ENCODE data around the gene MED23. TPM values are rescaled to one million over a fixed set of nuclear protein-coding genes. Genes with fewer than 3 reads are reported as not detected.
A peak's percentile ranks its signal among the peaks of the same experiment; 100 is the strongest.

Gene MED23
- total and polyA plus RNA-seq, 9 of the 15 experiments (the other 6 are each of a cell fraction or from before 2014, with no cell fraction given) = 13.7 to 61.2 (median 27.2) TPM

DNA sequence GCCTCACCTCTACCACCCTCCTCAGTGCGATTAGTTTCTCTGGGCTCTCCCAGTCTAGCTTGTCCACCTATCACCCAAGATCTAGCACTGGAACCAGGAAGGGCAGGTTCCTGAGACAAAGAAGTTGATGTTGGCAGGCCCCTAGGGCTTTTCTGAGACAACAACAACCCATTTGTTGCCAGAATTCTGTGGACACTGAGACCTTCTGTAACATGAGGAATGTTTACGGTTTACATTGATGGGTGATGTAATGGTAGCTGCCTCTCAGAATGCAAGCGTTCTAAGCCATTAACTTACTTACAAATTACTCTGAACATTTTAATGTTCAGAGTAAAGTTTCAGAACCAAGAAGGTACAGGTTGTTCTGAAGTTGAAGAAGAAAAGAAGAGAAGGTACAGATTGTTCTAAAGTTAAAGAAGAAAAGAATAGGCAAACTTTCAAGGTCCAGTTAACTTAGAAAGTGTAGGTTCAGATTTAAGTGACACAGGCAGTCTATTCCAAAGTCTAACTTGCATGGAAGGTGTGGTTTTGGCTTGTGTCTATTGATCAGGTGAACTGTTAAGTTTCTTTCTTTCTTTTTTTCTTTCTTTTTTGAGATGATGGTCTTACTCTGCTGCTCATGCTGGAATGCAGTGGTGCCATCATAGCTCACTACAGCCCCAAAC, 3.7 kb upstream of the MED23 start:
- no peak overlapping the region for H3K27ac ChIP-seq (ENCODE audit: extremely low read depth, low read depth, low read length)
- no peaks in the 10 kb centered on the region for H3K9me1 ChIP-seq (ENCODE audit: control insufficient read depth, insufficient read depth, low read length)
- 71% methylated on average over 3 of the region's 3 CpGs for WGBS (ENCODE audit: insufficient coverage, low coverage, missing lambda C conversion rate)
- H3K79me2 ChIP-seq (ENCODE audit: control insufficient read depth, insufficient read depth, low read length) = peaks cover 12% of the 10 kb centered on the region
- CTCF ChIA-PET (ENCODE audit: low intra/inter-chr PET ratio) = no interaction called here
- no peaks in the 10 kb centered on the region for H3K9me3 ChIP-seq (replicated peaks; ENCODE audit: control insufficient read depth, insufficient read depth, low read depth, low read length)
- H3K9ac ChIP-seq (ENCODE audit: insufficient read depth in 1 of 2, low read depth in 2 of 2, low read length in 2 of 2) = no peak overlapping the region
- ATAC-seq (no peak), DNase-seq (ENCODE audit: extremely low read depth in 1 of 4, low spot score in 3 of 4) (no peak), FAIRE-seq (no peak)
- H3K4me3 ChIP-seq = no peak overlapping the region
- peaks cover under 1% of the 10 kb centered on the region; the same call in 1 of the 3 replicates for H3K36me3 ChIP-seq (ENCODE audit: control insufficient read depth, insufficient read depth, low read length)
- intact Hi-C loops (cut with micrococcal nuclease) (no loop called here), in situ Hi-C loops (cut with MboI) (loop anchor here (25.0 kb wide), 1 partner anchor 1181 kb away; the partner anchor contains the start of gene RPS12)
- H3K27me3 ChIP-seq (ENCODE audit: control insufficient read depth in 2 of 2, insufficient read depth in 2 of 2, low read length in 2 of 2) = no peaks in the 10 kb centered on the region
- BruUV-seq (replicated peaks) = no TSS peak
- POLR2A ChIA-PET = interaction anchor here (0.6 kb wide), 1 partner anchor 545 kb away, joined by 3 read pairs; no protein-coding TSS in a partner anchor
- peaks cover 0 to 13% of the 10 kb centered on the region in 2 experiments; a peak in 3 of 5 replicates for H3K4me1 ChIP-seq (replicated peaks in 1 of 2; ENCODE audit: control insufficient read depth in 2 of 2, insufficient read depth in 2 of 2, low read length in 2 of 2)
- peak overlapping the region; percentile 43; the same call in 1 of the 2 replicates for H2AFZ ChIP-seq (ENCODE audit: low read depth, low read length)
- TF ChIP-seq ZNF124 (CRISPR knock-in tag; IDR thresholded peaks at IDR 0.05) (no peak), PHB (CRISPR knock-in tag; IDR thresholded peaks at IDR 0.05) (no peak), HDAC2 (IDR thresholded peaks at IDR 0.05) (no peak), SMARCA4 (IDR thresholded peaks at IDR 0.05) (no peak), CBX5 (IDR thresholded peaks at IDR 0.05; ENCODE audit: borderline replicate concordance, low read depth) (no peak), PHF21A (IDR thresholded peaks at IDR 0.05; ENCODE audit: borderline replicate concordance, low read depth) (no peak), BRD9 (IDR thresholded peaks at IDR 0.05; ENCODE audit: low read depth, partially characterized antibody) (no peak), SIN3B (IDR thresholded peaks at IDR 0.05; ENCODE audit: low read depth) (no peak), MTF1 (CRISPR knock-in tag; IDR thresholded peaks at IDR 0.05; ENCODE audit: borderline replicate concordance) (no peak)
- TF ChIP-seq, protein P1, sequence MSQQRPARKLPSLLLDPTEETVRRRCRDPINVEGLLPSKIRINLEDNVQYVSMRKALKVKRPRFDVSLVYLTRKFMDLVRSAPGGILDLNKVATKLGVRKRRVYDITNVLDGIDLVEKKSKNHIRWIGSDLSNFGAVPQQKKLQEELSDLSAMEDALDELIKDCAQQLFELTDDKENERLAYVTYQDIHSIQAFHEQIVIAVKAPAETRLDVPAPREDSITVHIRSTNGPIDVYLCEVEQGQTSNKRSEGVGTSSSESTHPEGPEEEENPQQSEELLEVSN (IDR thresholded peaks at IDR 0.05; ENCODE audit: borderline replicate concordance in 1 of 2, extremely low read depth in 1 of 2, insufficient read depth in 1 of 2, insufficient read length in 1 of 2, low read depth in 1 of 2, low read length in 1 of 2, poor library complexity in 1 of 2, severe bottlenecking in 1 of 2) = no peak
- TF ChIP-seq, protein P2, sequence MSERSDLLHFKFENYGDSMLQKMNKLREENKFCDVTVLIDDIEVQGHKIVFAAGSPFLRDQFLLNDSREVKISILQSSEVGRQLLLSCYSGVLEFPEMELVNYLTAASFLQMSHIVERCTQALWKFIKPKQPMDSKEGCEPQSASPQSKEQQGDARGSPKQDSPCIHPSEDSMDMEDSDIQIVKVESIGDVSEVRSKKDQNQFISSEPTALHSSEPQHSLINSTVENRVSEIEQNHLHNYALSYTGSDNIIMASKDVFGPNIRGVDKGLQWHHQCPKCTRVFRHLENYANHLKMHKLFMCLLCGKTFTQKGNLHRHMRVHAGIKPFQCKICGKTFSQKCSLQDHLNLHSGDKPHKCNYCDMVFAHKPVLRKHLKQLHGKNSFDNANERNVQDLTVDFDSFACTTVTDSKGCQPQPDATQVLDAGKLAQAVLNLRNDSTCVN (CRISPR knock-in tag; IDR thresholded peaks at IDR 0.05) = no peak
- TF ChIP-seq, protein P3, sequence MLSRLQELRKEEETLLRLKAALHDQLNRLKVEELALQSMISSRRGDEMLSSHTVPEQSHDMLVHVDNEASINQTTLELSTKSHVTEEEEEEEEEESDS (CRISPR knock-in tag; IDR thresholded peaks at IDR 0.05) = no peak
- TF ChIP-seq, protein P4, sequence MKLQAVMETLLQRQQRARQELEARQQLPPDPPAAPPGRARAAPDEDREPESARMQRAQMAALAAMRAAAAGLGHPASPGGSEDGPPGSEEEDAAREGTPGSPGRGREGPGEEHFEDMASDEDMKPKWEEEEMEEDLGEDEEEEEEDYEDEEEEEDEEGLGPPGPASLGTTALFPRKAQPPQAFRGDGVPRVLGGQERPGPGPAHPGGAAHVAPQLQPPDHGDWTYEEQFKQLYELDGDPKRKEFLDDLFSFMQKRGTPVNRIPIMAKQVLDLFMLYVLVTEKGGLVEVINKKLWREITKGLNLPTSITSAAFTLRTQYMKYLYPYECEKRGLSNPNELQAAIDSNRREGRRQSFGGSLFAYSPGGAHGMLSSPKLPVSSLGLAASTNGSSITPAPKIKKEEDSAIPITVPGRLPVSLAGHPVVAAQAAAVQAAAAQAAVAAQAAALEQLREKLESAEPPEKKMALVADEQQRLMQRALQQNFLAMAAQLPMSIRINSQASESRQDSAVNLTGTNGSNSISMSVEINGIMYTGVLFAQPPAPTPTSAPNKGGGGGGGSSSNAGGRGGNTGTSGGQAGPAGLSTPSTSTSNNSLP (IDR thresholded peaks at IDR 0.05; ENCODE audit: borderline replicate concordance, low read depth, low read length) = no peak
- no peaks in the 10 kb centered on the region for H4K20me1 ChIP-seq (replicated peaks; ENCODE audit: control insufficient read depth, insufficient read depth, low read length)
- H3K4me2 ChIP-seq (ENCODE audit: insufficient read depth, low read length) = no peak overlapping the region
